Measurements from ENCODE around the gene DDX10. TPM values are rescaled to one million over a fixed set of nuclear protein-coding genes. Genes with fewer than 3 reads are reported as not detected.
"Not testable (repeated sequence)": the region's sequence is repeated elsewhere in the genome, so short reads cannot be mapped to it uniquely, and the experiment has no call there.

Gene DDX10
- total and polyA plus RNA-seq, 9 donors, result 13.1 to 34.3 (median 25.7) TPM

DNA sequence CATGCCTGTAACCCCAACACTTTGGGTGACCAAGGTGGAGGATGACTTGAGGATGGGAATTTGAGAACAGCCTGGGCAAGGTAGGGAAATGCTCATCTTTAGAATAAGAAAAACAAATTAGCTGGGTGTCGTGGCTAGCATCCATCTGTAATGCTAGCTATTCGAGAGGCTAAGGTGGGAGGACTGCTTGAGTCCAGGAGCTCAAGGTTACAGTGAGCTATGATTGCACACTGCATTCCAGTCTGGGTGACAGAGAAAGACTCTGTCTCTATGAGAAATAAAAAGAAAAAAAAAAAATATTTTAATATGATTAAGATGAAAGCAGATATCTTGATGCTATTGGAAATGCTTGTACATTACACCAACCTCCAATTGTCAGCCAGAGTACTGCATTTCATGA lies 28.6 kb upstream of the DDX10 start:
- no peak for DNase-seq
- TF ChIP-seq EP300 (IDR thresholded peaks at IDR 0.05) (no peak), POLR2A (IDR thresholded peaks at IDR 0.05) (no peak)
- TF ChIP-seq, protein P1, sequence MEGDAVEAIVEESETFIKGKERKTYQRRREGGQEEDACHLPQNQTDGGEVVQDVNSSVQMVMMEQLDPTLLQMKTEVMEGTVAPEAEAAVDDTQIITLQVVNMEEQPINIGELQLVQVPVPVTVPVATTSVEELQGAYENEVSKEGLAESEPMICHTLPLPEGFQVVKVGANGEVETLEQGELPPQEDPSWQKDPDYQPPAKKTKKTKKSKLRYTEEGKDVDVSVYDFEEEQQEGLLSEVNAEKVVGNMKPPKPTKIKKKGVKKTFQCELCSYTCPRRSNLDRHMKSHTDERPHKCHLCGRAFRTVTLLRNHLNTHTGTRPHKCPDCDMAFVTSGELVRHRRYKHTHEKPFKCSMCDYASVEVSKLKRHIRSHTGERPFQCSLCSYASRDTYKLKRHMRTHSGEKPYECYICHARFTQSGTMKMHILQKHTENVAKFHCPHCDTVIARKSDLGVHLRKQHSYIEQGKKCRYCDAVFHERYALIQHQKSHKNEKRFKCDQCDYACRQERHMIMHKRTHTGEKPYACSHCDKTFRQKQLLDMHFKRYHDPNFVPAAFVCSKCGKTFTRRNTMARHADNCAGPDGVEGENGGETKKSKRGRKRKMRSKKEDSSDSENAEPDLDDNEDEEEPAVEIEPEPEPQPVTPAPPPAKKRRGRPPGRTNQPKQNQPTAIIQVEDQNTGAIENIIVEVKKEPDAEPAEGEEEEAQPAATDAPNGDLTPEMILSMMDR (IDR thresholded peaks at IDR 0.05), result no peak
- Histone ChIP-seq H3K4me1 (ENCODE audit: insufficient read depth) (no peaks in the 10 kb centered on the region), H3K27ac (no peak overlapping the region), H3K27me3 (no peaks in the 10 kb centered on the region), H3K9me3 (no peaks in the 10 kb centered on the region), H3K4me3 (no peak overlapping the region), H3K36me3 (no peaks in the 10 kb centered on the region)
- intact Hi-C loops (cut with DNase I), result no loop called here
- 5 to 25% (median 6%) methylated on average over 2 of the region's 2 CpGs for WGBS, 3 donors

DNA sequence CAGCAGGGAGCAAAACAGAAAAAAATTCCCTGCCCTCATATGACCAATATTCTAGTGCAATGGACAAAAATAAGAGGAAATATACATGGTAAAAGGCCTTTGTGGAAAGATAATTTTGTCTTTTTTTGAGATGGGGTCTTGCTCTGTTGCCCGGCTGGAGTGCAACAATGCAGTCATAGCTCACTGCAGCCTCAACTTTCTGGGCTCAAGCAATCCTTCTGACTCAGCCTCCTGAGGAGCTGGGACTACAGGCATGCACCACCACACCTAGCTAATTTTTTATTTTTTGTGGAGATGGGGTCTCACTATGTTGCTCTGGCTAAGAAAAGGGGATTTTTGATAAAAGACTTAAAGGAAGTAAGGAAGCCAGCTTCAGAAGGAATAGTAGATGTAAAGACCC lies 25.7 kb upstream of the DDX10 start:
- no peaks in the 10 kb centered on the region for H3K36me3 ChIP-seq
- H3K4me3 ChIP-seq, result no peak overlapping the region
- TF ChIP-seq, protein P1 (IDR thresholded peaks at IDR 0.05), result no peak
- TF ChIP-seq EP300 (IDR thresholded peaks at IDR 0.05) (no peak), POLR2A (IDR thresholded peaks at IDR 0.05) (no peak)

DNA sequence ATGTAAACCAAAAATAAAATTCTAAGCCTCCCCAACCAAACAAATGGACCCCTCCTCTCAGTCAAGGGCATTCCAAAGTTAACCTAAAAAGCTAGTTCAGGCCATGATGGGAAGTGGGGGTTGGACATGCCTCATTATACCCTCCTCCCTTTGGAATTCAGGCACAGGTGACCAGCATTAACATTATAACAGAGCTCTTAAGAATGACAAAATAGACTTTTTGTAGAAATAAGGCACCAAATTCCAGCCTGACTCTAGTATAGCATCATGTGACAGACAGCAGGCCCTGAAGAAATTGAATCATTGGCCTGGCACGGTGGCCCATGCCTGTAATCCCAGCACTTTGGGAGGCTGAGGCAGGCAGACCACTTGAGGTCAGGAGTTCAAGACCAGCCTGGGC lies 23.1 kb upstream of the DDX10 start:
- WGBS, 3 donors, result 85 to 93% (median 86%) methylated on average over 1 of the region's 1 CpG
- H3K27me3 ChIP-seq; H3K27ac ChIP-seq; DNase-seq; H3K36me3 ChIP-seq; intact Hi-C loops (cut with DNase I); H3K4me3 ChIP-seq; H3K4me1 ChIP-seq (ENCODE audit: insufficient read depth); H3K9me3 ChIP-seq: not testable (repeated sequence)

More for the DNA sequence above, 25.7 kb upstream of the DDX10 start:
- intact Hi-C loops (cut with DNase I), result no loop called here
- Histone ChIP-seq H3K4me1 (ENCODE audit: insufficient read depth) (no peaks in the 10 kb centered on the region), H3K27ac (no peak overlapping the region), H3K9me3 (no peaks in the 10 kb centered on the region), H3K27me3 (no peaks in the 10 kb centered on the region)
- no peak for DNase-seq
- 93 to 100% (median 94%) methylated on average over 1 of the region's 1 CpG for WGBS, 3 donors

- H3K4me3 ChIP-seq, result no peak overlapping the region
- 67 to 89% (median 72%) methylated on average over 1 of the region's 1 CpG for WGBS, 3 donors
- no peaks in the 10 kb centered on the region for H3K27me3 ChIP-seq
- no peaks in the 10 kb centered on the region for H3K36me3 ChIP-seq
- intact Hi-C loops (cut with DNase I), result no loop called here
- DNase-seq, result no peak
- H3K4me1 ChIP-seq (ENCODE audit: insufficient read depth), result no peaks in the 10 kb centered on the region
- H3K27ac ChIP-seq, result no peak overlapping the region
- TF ChIP-seq, protein P1 (IDR thresholded peaks at IDR 0.05), result no peak
- TF ChIP-seq POLR2A (IDR thresholded peaks at IDR 0.05) (no peak), EP300 (IDR thresholded peaks at IDR 0.05) (no peak)
- no peaks in the 10 kb centered on the region for H3K9me3 ChIP-seq
Observed at GRCh38 chr11:108643974-108644373, 20.9 kb upstream of the DDX10 start.

DNA sequence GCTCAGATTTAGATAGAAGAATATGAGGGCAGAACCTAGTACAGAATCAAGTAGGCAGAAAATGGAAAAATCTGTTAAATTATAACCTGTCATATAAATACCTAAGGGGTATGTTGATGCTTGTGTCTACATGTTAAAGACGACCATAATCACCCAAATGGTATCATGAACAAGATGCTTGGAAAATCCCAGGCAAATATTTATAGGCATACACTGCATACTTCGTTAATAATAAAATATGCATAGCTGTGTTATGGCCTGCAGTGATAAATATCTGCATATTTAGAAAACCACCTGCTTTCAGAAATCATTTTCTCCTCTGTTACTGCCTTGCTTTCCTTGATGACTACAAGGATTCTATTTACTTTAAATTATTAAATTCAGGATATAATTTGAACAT lies 18.9 kb upstream of the DDX10 start:
- no peaks in the 10 kb centered on the region for H3K4me1 ChIP-seq (ENCODE audit: insufficient read depth)
- no peaks in the 10 kb centered on the region for H3K36me3 ChIP-seq
- DNase-seq, result no peak
- H3K9me3 ChIP-seq, result no peaks in the 10 kb centered on the region
- no peaks in the 10 kb centered on the region for H3K27me3 ChIP-seq
- intact Hi-C loops (cut with DNase I), result loop anchor here in 1 of 4 donors (5.0 kb wide), 1 partner anchor 639 kb away; the partner anchor contains the start of gene CUL5
- no peak for TF ChIP-seq EP300 (IDR thresholded peaks at IDR 0.05)
- WGBS, 3 donors, result 63 to 73% (median 67%) methylated on average over 2 of the region's 2 CpGs
- H3K27ac ChIP-seq, result no peak overlapping the region
- no peak overlapping the region for H3K4me3 ChIP-seq

DNA sequence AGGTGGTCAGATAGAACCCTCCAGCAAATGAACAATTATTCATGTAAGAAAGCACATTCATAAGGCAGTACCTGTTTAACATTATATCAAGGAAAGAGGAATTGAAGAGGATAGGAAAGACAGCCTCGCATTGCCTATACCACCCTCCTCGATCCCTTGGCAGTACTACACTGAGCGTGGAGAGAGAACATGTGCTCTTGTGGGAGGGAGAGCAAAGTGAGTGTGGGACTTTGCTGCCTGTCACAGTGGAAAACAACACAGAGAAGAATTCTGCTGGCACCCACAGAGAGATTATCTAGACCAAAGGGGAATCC lies 17.5 kb upstream of the DDX10 start:
- TF ChIP-seq, protein P1 (IDR thresholded peaks at IDR 0.05), result no peak
- TF ChIP-seq POLR2A (IDR thresholded peaks at IDR 0.05) (no peak), EP300 (IDR thresholded peaks at IDR 0.05) (no peak)
- Histone ChIP-seq H3K27me3 (no peaks in the 10 kb centered on the region), H3K36me3 (no peaks in the 10 kb centered on the region), H3K27ac (no peak overlapping the region), H3K9me3 (no peaks in the 10 kb centered on the region), H3K4me1 (ENCODE audit: insufficient read depth) (no peaks in the 10 kb centered on the region), H3K4me3 (no peak overlapping the region)
- 82 to 92% (median 85%) methylated on average over 3 of the region's 3 CpGs for WGBS, 3 donors
- intact Hi-C loops (cut with DNase I), result loop anchor here in 1 of 4 donors (5.0 kb wide), 1 partner anchor 640 kb away; the partner anchor contains the start of gene CUL5
- no peak for DNase-seq

Data from ovary (tissue), 9 donors.